ENCODE measurements around the gene CD2.

GRCh38 chr1:116785006-116785405, 30.8 kb downstream of the CD2 start:
- TF ChIP-seq POLR2A (IDR thresholded peaks at IDR 0.05) = no peak
- TF ChIP-seq CTCF (IDR thresholded peaks at IDR 0.05) = no peak
- no peak for TF ChIP-seq EP300 (IDR thresholded peaks at IDR 0.05; ENCODE audit: low read depth)
- no peak for TF ChIP-seq POLR2AphosphoS5 (IDR thresholded peaks at IDR 0.05)

Data from transverse colon (tissue), 4 donors.